ENCODE measurements around the gene SNTG2. TPM values are rescaled to one million over a fixed set of nuclear protein-coding genes. Genes with fewer than 3 reads are reported as not detected.

The SNTG2 gene
- total RNA-seq, 1 donor from 2014 or later: 0.17 TPM

DNA sequence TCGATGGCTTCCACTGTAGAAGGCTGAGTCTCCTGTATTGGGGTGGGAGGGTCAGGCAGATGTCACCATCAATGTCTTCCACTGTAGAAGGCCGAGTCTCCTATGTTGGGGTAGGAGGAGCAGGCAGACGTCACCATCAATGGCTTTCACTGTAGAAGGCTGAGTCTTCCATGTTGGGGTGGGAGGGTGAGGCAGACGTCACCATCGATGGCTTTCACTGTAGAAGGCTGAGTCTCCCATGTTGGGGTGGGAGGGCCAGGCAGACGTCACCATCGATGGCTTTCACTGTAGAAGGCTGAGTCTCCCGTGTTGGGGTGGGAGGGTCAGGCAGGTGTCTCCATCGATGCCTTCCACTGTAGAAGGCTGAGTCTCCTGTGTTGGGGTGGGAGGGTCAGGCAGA lies 345.1 kb downstream of the SNTG2 start:
- no peak for DNase-seq

DNA sequence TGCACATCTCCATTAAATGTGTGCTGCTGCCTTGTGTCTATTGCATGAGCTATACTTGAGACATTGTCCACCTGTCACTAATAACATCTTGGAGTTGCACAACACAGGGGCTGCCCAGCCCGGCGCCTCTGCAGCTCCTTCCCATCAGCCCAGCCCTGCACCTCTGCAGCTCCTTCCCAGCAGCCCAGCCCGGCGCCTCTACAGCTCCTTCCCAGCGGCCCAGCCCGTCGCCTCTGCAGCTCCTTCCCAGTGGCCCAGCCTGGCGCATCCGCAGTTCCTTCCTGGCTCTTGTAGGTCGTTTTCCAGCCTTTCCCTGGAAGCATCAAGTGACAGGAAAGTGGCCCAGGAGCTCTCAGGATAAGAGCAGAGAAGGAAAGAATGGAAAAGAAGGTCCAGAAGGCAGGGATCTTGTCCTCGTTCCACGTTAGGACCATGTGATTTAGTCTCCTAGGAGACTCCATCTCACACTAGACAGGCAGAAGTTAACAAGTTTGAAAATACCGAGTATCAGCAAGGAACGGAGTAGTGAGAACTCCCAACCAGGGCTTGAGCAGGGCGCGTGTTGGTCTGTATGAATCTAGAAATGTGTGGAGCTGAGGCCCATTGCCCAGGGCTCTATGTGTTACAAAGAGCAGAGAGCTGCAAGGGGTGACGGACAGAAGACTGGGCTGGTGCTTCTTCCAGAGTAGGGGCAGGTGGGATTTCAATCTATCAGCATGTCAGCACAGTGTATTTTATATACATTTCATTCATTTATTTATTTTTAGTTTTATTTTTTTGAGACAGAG lies 346.9 kb downstream of the SNTG2 start:
- no peak for DNase-seq

DNA sequence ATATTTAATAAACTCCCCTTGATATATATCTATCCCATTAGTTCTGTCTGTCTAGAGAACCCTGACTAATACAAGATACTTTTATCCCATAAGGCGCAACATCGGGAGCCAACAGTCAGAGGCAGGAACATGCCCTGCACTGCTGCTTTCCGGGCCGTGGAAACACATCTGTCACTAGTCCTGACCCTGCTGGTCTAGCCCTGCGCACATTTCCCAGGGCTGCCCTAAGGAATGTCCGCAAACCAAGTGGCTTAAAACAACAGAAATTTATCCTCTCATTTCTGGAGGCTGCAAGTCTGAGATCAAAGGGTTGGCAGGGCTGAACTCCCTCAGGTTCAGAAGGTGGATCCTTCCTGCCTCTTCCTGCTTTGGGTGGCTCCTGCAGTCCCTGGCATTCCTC lies 348.4 kb downstream of the SNTG2 start:
- no peak for DNase-seq

DNA sequence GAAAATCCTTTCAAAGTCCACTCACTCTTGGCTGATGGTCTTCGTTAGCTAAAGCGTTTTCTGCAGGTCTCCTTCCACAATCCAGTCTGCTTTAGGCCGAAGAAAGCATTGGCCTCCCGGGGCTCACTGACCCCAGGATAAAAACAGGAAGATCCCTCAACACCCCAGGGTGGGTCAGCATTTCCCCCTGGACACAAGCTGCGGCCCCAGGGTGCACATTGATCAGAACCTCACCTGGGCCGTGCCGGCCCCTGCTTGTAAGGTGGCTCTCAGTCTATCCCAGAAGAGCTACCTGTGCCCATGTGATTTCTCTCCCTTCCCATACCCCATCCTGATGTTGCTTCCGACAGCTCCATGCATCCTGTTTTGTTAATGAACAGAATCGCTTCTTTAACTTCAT lies 349.6 kb downstream of the SNTG2 start:
- DNase-seq: no peak

DNA sequence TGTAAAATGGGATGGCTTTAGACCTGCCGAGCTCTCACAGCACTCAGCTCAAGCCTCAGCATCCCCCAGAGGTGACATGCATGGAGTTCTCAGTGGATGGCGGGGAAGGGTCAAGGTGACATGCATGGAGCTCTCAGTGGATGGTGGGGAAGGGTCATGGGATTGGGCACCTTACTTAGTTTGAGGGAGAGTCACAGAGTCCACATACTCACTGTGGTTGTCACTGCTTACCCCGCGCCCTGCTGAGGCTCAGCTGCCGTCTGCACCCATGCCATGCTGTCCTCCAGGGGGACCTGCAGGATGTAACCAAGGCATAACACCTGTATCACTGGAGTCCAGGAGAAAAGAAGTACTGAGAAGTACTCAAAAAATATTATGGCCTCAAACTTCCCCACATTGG lies 350.4 kb downstream of the SNTG2 start:
- no peak for DNase-seq

DNA sequence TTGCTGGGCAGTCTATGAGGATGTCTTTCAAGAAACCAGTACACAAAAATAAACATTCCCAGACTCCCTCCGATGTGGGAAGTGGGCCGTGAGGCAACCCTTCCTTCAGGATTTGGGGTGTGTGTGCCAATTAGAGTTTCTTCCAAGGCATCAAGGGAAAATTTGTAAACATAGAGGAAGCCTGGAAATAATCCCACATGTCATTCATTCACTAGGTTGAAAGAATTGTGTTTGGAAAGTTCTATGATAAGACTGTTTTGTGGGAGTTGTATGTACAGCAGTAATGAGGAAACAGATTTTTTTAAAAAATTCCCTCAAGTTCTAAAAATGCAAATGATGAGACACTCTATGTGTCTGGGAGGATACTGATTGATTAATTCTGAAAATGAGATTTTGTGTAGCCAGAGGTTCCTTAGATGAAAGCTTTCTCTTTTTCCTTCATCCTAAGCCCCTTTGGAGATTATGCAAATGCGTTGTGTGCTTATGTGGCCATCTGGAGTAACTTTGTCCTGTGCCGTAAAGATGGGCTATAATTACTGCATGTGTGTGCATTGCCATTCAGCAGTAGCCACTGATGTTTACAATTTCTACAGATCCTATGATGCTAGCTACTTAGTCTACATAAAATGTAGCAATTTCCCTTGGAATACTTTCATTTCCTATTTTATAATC lies 354.8 kb downstream of the SNTG2 start:
- no peak for DNase-seq

DNA sequence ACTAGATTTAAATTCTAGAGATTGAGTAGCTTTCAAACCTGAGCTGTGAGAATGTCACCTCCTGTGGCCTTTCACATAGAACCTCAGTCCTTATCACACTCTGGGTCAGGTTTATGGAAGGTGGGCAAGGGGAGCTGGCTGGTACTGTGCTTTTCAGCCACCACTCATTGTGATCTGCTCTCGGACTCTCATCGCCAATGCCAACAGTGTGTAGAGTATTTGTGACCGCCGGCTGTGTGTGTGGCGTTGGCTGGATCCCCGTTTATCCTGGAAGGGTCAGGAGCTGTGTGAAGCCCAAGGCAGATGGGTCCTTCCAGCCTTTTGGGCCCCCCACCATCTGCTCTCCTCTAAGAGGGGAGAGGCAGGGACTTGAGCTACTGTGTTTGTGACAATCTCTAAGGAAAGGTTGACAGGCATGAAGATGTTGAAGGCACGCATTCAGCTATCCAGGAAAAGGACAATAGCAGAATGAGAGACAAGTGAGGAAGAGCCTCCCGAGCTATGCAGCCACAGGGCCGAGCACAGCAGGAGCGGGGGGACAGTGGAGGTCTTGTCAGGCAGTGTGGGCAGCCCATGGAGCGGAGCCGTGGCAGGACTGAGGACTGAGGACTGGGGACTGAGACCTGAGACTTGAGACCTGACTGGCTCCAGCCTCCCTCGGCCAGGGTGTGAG lies 355.5 kb downstream of the SNTG2 start:
- DNase-seq: no peak

DNA sequence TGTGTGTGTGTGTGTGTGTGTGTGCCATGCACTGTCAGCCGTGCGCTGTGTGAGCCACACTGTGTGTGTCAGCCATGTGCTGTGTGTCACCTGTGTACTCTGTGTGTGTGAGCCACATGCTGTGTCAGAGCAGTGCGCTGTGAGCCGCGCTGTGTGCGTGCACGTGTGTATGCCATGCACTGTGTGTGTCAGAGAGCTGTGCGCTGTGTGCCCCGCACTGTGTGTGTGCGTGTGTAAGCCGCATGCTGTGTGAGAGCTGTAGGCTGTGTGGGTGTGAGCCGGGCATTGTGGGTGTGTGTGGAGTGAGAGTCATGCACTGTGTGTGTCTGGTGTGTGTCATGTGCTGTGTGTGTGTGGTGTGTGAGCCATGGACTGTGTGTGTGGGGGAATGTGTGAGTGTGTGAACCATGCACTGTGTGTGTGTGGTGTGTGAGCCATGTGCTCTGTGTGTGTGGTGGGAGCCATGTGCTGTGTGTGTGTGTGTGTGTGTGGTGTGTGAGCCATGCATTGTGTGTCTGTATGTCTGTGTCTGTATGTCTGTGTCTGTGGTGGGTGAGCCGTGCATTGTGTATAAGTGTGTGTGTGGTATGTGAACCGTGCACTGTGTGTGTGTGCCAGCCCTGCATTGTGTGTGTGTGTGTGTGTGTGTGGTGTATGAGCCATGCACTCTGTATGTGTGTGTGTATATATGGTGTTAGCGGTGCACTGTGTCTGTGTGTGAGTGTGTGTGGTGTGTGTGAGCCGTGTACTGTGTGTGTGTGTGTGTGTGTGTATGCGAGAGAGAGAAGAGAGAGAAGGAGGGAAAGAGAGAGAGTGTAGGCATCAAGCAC lies 356.3 kb downstream of the SNTG2 start:
- no peak for DNase-seq

DNA sequence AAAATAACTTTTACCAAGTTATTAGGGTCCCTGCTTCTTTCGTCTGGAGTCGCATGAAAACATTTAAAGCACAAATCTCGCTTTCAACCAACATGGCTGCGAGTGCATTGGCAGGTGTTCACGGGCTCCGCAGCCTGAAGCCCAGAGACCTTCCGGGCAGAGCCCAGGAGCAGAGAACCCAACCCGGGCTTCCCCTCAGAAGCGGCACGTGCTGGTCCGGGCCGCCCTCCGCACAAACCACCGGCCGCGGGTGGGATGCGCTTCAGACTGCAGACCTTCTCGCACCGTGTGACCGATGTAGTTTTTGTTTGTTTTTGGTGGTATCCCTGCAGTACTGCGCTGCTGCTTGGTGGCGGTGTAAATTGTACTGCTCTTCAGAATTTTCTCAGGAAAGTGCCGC lies 357.0 kb downstream of the SNTG2 start:
- no peak for DNase-seq

DNA sequence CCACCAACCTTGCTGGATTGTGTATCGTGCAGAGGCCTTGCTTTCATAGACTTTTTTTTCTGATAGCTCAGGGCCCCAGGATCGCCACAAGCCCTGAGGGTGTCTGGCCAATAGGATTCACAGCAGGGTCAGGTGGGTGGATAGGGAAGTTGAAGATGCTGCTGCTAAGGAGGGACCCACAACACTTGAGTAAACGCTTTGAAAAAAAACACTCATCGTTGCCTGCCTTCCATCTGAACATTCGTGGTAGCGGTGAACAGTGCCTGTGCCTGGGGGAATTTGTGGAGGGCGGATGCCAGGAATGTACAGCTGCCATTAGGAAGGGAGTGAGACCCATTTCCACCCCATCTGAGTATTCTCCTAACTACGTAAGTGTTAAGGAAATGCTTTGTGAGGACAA lies 358.0 kb downstream of the SNTG2 start:
- DNase-seq: no peak

DNA sequence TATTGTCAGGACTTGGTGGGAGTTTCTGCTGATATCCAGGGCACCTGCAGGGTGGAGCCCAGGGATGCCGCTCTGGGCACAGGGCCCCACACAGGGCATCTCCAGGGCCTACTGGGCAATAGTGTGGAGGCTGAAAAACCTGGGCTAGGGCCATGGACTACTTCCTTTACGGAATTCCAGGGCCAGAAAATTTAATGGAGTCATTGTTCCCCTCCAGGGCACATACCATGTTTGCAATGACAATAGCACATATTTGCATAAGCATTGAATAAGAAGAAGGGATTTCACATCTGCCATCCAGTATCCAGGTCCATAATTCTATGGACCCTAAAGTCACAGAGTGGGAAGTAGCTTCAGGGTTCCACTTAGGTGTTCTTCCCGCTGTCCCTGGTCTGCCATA lies 358.9 kb downstream of the SNTG2 start:
- no peak for DNase-seq

DNA sequence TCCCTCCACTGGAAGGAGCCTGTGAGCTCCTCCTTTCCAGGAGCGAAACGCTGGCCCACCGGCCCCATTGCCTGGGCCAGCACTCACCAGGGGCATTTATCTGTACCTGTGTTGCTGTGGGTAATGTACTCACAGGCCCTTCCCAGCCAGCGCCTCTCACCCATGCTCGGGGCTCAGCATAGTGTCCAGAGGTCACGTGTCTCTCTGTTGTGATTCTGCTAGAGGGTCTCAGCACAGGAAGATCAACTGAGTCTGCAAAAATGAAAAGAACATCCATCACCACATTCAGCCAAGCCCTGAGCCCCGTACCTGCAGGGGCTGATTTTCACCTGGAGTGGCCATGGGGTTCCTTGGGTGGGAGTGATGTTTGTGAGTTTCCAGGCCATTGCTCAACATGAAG lies 359.6 kb downstream of the SNTG2 start:
- no peak for DNase-seq

DNA sequence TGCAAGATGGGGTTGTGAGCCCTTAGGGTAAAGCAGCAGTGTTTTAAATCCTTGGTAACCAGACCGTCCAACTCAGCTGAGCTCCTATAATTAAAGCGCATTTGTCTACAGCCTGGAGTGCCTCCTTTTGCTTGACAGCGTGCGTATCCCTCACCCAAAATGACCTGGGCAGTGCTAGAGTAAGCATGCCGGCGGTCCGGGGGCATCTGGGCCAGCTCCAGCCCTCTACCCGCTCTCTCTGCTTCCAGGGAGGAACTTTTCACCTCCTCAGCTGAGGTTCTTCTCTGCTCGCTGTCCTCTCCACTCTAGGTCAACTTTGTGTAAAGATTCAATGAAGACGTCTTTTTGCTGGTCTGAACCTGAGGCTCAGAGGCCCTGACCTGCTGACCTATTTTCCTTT lies 360.2 kb downstream of the SNTG2 start:
- DNase-seq: no peak

DNA sequence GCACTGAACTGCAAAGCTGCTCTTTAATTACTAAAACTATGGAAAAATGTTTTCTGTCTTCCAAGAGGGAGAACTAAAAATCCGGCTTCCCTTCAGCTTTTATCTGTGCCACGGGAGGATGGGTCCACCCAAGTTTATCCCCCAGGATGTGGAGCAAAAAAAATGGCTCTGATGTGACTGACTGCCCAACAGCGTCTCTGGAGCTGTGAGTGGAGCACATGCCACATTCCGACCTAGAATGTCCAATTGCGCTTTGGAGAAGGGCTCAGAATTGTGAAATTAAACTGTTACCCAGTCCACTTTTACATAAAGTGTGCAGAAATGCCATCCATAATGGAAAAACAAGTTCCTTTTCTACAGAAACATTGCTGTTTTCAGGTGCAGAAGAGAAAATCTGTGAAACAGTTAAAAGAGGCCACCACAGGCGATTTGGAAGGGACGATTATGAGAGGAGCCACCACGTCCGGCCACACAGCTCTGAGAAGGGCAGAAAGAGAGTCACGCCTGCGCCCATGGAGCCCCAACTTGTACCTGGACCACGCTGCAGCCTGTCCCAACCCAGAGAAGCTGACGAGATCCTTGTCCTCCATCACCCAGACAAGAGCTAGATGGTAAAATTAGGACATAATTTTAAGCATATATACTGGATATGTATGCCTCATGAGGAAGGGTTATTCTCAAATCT lies 362.7 kb downstream of the SNTG2 start:
- DNase-seq: no peak

DNA sequence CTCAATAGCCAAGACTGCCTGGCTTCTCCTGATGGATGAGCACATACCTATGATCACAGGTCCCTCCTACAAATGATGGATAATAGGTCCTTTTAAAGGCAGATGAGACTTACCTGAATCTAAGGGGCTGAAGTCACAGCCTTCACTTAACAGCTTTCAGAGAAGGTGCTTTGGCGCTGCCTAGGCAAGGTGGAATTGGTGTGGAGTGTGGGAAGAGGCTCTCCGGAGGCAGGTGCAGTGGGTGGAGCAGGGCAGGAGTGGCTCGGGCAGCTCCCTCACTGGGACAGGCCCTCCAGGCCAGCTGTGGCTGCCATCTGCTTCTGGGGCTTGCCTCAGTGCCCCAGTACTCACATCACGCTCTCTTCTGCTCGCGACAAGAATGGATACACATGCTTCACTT lies 363.6 kb downstream of the SNTG2 start:
- no peak for DNase-seq

DNA sequence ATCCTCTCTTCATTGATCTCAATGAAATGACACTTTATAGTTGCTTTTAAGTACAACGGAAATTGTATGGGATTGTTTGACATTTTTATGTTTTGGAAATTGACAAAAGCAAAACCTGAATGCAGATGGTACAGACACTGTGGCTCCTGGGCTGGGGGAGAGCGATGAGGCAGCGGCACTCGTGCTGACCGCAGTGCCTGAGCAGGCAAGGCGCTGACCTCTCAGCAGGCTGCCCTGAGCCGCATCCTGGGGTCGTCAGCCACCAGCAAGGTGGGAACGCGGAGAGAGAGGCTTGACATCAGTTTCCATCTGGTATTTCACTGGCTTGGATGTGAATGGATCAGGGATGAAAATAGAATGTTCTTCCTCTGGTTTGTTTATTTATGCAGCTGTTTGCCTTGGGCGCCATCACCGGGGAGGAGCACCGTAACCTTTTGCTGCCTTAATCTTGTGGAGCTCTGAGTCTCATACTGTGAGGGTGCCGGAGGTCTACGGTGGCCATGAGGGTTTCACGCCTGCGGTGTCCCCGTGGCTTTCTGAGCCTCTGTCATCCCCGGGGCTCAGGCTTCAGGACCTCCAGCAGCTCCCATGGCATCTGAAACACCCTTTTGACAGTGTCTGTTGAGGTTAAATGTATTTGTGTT lies 367.8 kb downstream of the SNTG2 start:
- no peak for DNase-seq

DNA sequence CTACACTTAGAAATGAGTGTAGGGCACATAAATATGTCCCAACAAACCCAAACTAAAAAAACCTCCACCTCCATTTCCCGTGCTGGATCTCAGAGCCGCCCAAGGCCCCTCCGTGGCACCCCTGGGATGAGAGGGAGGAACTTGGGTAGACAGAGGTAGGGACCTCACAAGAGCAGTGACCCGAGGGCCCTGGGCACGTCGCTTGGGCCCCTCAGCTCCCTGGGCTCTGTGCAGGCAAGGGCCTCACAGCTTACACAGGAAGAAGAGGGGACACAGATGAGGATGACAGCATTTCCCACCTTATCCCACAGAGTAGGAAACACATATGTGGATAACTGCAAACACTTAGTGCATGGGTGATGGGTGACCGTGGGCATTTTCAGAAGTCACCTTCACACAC lies 368.7 kb downstream of the SNTG2 start:
- no peak for DNase-seq

DNA sequence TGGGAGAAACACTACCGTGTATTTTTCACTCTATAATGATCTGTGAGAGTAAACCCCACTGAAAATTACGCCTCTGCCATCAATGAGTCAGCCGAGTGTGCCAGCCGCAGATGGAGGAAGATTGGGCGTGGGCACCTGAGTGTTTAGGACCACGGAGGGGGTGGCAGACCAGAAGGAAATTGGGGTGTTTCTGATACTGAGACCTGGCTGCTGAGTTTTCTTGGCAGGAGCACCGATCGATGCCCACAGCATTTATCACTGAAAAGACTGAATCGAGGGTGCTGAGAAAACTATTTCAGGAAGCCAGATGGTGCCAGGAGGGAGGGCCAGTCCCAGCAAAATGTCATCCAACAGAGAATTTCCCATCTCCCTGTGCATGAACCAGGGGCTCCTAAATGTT lies 370.7 kb downstream of the SNTG2 start:
- no peak for DNase-seq

DNA sequence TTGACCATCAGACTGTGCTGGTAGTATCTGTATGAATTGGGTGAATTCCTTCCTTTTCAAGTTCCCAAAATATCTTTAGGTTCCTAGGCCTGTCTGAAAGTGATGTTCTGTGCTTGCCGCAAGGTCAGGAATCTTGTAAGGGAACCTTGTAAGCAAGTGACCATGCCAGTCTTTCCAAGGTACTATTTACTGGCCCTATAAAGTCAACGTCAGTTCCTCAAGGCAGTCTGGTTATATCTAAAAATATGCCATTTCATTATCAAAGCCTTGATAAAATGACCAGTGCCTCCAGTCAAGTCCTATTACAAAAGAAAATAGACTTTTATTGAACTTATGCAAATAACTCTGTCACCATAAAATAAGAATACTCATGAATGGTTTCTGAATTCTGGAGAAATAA lies 374.2 kb downstream of the SNTG2 start:
- no peak for DNase-seq

DNA sequence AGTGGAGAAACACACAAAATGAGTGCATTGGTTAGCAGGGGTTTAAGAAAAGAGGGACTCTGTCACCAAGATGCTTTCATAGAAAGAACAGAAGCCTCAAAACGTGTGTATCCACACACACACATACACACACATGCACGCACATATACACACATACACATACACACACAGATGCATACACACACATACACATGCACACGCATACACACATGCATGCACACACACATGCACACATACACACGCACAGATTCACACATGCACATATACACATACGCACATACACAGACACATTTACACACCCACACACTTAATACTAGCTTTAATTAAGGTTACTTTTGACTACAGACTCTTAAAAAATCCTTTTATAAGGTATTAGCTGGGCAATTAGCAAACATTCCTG lies 378.0 kb downstream of the SNTG2 start:
- no peak for DNase-seq

DNA sequence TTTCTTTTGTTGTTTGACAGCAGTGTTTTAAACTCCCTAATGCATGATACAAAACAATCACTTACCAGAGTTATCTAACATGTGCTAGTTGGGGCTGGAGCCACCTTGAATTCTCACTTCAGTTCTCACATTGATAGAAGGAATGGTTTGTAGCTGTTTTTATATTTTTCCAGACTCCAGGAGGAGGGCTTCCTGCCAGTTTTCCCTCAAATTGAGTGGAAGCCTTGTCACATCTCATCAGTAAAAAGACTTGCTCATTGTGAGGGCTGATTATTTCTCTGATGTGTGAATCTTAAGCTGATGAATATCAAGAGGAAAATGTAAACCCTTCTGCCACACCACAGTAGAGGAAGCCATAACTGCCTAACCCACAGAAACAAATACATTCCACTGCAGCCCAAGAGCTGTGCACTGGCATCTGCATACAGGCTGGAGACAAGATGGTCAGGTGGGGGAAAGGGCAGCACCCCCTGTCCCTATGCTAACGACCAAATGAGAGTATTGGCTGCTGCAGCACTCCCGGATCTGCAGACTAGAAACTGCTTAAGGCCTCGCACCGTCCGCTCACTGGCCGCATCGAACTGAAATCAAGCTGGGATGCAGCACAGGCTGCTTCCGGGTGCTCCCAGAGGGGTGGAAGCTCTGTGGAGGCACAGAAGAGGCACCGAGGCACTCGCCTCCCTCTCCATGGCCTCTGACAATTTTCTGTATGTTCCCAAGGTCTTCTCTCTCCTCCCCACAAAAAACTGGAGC lies 388.9 kb downstream of the SNTG2 start:
- no peak for DNase-seq

Data from dermis blood vessel endothelial cell (primary cell).